NCI-H2029 treated with DMSO at 0.1 percent for 48 hours (cell line): ENCODE results near the gene AMH.
"Not testable (repeated sequence)": the region's sequence is repeated elsewhere in the genome, so short reads cannot be mapped to it uniquely, and the experiment has no call there.

Experiments
- DNase-seq: peaks from one replicate; lab custom pipeline; 2025; lab: John Stamatoyannopoulos, UW

AMH gene

GRCh38 chr19:2270423-2271233 is 21.5 kb downstream of the AMH start:
- DNase-seq: no peak

GRCh38 chr19:2271234-2272103 is 22.3 kb downstream of the AMH start:
- DNase-seq: no peak

GRCh38 chr19:2273356-2274184 is 24.4 kb downstream of the AMH start:
- DNase-seq: peak; percentile 62

GRCh38 chr19:2274185-2274711 is 25.1 kb downstream of the AMH start:
- no peak for DNase-seq

GRCh38 chr19:2274931-2275535 is 25.9 kb downstream of the AMH start:
- DNase-seq: no peak

GRCh38 chr19:2275588-2276428 is 26.7 kb downstream of the AMH start:
- DNase-seq: no peak

GRCh38 chr19:2276429-2276986 is 27.4 kb downstream of the AMH start:
- no peak for DNase-seq

GRCh38 chr19:2277138-2277537 is 28.0 kb downstream of the AMH start:
- no peak for DNase-seq

- DNase-seq: no peak
Observed at GRCh38 chr19:2278459-2279158, 29.5 kb downstream of the AMH start.

- no peak for DNase-seq
Observed at GRCh38 chr19:2280633-2281264, 31.6 kb downstream of the AMH start.

- DNase-seq: not testable (repeated sequence)
Observed at GRCh38 chr19:2281265-2282061, 32.3 kb downstream of the AMH start.

GRCh38 chr19:2282062-2282861 is 33.1 kb downstream of the AMH start, which contains the start of gene PEAK3:
PEAK3 (minus strand) TSS chr19:2282175; CDS start chr19:2280931, 1,244 bp downstream.
- DNase-seq: no peak

- no peak for DNase-seq
Observed at GRCh38 chr19:2282862-2283237, 33.7 kb downstream of the AMH start.

- DNase-seq: no peak
Observed at GRCh38 chr19:2283835-2284507, 34.8 kb downstream of the AMH start.

- no peak for DNase-seq
Observed at GRCh38 chr19:2286402-2287140, 37.4 kb downstream of the AMH start.
